ENCODE results near the gene BCL3.
"Not testable (repeated sequence)": the region's sequence is repeated elsewhere in the genome, so short reads cannot be mapped to it uniquely, and the experiment has no call there.

Gene BCL3

DNA sequence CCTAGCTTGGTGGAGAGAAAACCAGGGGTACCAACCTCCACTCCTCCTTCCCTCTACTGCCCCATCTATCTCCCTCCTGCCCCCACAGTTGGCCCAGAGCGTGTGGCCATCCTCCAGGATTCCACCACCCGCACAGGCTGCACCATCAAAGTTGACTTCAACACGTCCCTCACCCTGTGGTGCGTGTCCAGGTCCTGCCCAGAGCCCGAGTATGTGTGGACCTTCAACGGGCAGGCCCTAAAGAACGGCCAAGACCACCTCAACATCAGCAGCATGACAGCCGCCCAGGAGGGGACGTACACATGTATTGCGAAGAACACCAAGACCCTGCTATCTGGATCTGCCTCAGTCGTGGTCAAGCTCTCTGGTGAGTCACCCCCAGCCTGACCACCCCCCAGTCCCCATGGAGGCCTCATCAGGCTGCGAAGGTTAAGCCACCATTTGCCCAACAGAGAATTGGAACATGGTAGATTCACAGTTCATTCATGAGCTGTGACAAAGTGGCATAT is 43.0 kb upstream of the BCL3 start:
- TF ChIP-seq, protein P1, sequence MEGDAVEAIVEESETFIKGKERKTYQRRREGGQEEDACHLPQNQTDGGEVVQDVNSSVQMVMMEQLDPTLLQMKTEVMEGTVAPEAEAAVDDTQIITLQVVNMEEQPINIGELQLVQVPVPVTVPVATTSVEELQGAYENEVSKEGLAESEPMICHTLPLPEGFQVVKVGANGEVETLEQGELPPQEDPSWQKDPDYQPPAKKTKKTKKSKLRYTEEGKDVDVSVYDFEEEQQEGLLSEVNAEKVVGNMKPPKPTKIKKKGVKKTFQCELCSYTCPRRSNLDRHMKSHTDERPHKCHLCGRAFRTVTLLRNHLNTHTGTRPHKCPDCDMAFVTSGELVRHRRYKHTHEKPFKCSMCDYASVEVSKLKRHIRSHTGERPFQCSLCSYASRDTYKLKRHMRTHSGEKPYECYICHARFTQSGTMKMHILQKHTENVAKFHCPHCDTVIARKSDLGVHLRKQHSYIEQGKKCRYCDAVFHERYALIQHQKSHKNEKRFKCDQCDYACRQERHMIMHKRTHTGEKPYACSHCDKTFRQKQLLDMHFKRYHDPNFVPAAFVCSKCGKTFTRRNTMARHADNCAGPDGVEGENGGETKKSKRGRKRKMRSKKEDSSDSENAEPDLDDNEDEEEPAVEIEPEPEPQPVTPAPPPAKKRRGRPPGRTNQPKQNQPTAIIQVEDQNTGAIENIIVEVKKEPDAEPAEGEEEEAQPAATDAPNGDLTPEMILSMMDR (IDR thresholded peaks at IDR 0.05; ENCODE audit: insufficient read depth, missing control alignments), result no peak
- DNase-seq (ENCODE audit: insufficient read length, low spot score) (no peak), FAIRE-seq (no peak)

DNA sequence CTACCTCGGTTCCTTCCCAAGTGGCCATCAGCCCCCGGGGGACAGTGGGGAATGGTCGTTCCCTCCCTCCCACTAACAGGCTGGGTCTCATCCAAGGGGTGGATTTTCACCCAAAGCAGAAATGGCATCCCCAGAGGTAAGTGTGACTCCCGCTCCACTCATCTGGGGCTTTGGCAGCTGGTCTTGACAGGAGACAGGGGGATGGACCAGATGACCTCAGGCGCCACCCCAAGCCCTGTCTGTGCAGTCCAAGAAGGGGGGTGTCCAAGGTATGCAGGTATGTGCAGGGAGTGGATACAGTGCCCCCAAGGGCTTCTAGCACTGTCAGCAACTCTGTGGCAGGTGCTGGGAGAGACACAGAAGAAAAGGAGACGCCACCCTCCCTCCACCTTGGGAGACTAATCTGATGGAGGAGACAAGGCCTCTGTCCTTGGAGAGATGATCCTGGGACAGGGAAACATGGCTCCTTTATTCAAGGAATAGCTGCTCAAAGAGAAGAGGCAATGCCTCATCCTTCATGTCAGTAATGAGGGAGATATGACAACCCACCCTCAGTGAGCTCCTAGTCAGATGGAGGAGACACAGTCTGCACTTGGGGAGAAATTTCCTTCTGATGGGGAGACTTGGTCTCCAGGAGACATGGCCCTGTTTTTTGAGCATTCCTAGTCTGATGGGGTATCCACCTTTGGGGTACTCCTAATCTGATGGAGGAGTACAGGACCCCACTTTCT is 41.8 kb upstream of the BCL3 start:
- DNase-seq (ENCODE audit: insufficient read length, low spot score) (no peak), FAIRE-seq (no peak)
- TF ChIP-seq, protein P1 (IDR thresholded peaks at IDR 0.05; ENCODE audit: insufficient read depth, missing control alignments), result no peak

DNA sequence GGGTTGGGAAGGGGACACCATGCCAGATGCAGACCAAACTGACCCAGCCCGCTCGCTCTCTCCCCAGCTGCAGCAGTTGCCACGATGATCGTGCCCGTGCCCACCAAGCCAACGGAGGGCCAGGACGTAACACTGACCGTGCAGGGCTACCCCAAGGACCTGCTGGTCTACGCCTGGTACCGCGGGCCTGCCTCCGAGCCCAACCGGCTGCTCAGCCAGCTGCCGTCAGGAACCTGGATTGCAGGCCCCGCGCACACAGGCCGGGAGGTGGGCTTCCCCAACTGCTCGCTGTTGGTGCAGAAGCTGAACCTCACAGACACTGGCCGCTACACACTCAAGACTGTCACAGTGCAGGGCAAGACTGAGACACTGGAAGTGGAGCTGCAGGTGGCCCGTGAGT is 40.7 kb upstream of the BCL3 start:
- no peak for FAIRE-seq
- TF ChIP-seq, protein P1 (IDR thresholded peaks at IDR 0.05; ENCODE audit: insufficient read depth, missing control alignments), result no peak

DNA sequence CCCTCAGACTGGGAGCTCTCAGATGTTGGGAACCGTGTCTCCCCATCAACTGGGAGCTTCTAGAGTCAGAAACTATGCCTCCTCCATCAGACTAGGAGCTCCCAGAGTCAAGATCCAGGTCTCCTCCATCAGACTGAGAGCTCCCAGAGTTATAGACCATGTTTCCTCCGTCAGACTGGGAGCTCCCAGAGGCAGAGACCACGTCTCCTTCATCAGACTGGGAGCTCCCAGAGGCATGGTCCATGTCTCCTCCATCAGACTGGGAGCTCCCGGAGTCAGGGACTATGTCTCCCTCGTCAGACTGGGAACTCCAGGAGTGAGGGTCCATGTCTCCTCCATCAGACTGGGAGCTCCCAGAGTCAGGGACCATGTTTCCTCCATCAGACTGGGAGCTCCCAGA is 39.6 kb upstream of the BCL3 start:
- no peak for FAIRE-seq
- DNase-seq (ENCODE audit: insufficient read length, low spot score), result no peak
- TF ChIP-seq, protein P1 (IDR thresholded peaks at IDR 0.05; ENCODE audit: insufficient read depth, missing control alignments), result no peak

More for the DNA sequence above, 40.7 kb upstream of the BCL3 start:
- DNase-seq (ENCODE audit: insufficient read length, low spot score), result no peak

DNA sequence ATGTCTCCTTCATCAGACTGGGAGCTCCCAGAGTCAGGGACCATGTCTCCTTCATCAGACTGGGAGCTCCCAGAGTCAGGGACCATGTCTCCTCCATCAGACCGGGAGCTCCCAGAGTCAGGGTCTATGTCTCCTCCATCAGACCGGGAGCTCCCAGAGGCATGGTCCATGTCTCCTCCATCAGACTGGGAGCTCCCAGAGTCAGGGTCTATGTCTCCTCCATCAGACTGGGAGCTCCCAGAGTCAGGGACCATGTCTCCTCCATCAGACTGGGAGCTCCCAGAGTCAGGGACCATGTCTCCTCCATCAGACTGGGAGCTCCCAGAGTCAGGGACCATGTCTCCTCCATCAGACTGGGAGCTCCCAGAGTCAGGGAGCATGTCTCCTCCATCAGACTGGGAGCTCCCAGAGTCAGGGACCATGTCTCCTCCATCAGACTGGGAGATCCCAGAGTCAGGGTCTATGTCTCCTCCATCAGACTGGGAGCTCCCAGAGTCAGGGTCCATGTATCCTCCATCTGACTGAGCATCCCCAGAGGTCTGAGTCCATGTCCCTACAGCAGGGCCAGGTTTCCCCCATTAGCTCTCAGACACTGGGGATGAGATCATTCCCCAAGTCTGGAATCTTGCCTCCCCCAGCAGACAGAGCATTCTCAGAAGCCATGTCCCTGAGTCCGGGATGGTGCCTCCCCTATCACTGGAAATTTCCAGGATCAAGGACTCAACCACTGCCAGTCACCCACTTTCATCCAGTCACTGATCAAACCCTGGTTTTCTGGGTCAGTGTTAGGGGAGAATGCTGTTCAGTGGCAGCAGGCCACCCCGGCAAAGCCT is 38.9 kb upstream of the BCL3 start:
- not testable (repeated sequence) for DNase-seq (ENCODE audit: insufficient read length, low spot score); FAIRE-seq

DNA sequence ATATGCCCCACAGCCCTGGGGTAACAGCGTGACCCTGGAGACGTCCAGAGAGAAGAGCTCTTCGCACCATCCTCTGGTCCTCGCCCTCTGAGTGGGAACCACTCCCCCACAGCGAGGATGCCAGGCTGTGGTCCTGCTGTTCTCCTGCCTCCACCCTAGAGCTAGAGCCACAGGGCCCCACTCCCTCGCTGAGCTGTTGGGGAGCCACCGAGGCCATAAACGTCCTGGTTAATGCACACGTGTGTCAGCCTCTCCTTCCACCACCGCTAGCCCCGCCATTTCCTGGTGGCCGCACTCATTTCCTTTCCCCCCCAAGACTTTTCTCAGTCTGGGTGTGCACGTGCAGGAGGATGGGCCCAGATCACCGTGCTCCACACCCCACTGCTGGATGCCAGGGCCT is 38.0 kb upstream of the BCL3 start:
- no peak for FAIRE-seq

DNA sequence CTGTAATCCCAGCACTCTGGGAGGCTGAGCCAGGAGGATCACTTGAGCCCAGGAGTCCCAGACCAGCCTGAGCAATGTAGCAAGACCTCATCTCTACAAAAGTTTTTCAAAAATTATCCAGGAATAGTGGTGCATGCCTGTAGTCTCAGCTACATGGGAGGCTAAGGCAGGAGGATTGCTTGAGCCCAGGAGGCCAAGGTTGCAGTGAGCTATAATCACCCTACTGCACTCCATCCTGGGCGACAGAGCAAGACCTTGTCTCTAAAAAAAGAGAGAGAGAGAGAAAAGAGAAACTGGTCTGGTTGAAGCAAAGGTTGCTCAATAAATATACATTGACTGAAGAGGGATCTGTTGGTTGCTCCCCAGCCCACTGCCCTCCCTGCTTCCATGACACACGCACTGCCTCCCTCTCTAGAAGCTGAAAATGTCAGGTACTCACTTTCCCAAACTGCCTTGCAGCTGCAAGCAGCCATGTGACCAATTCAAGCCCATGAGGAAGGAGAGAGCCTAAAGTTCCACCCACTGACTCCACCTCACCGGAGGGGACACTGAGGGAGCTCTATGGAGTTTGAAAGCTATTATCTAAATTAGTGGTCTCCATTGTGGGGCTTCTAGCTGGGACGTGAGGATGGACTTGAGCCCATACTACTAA is 35.5 kb upstream of the BCL3 start:
- TF ChIP-seq, protein P1 (IDR thresholded peaks at IDR 0.05; ENCODE audit: insufficient read depth, missing control alignments), result no peak
- DNase-seq (ENCODE audit: insufficient read length, low spot score), result no peak
- no peak for FAIRE-seq

More for the DNA sequence above, 38.0 kb upstream of the BCL3 start:
- no peak for DNase-seq (ENCODE audit: insufficient read length, low spot score)
- TF ChIP-seq, protein P1 (IDR thresholded peaks at IDR 0.05; ENCODE audit: insufficient read depth, missing control alignments), result no peak
